Gastrocnemius medialis (tissue), 4 donors: ENCODE data around the gene KCTD16.

Source experiments
- POLR2A ChIP-seq, 2 donors: fragments of 450-650 bp; IDR thresholded peaks; one replicate each; pipeline ENCODE4 v1.6.1; 2017; ENCODE audit warnings: antibody characterized with exemption in 2 of 2, mild to moderate bottlenecking in 2 of 2, moderate library complexity in 2 of 2
- TF ChIP-seq, protein P1 (sequence below), 5 experiments: fragments of 450-650 bp in 3 of 5; fragments of 200-600 bp in 2 of 5; sonication (generic) in 2 of 5; IDR thresholded peaks in 4 of 5; conservative IDR thresholded peaks in 1 of 5; 1 replicate in 4 of 5; 2 replicates in 1 of 5; pipeline ENCODE4 v1.5.1; 2016 to 2019; ENCODE audit warnings: antibody characterized with exemption in 5 of 5, mild to moderate bottlenecking in 3 of 5, moderate library complexity in 3 of 5

DNA sequence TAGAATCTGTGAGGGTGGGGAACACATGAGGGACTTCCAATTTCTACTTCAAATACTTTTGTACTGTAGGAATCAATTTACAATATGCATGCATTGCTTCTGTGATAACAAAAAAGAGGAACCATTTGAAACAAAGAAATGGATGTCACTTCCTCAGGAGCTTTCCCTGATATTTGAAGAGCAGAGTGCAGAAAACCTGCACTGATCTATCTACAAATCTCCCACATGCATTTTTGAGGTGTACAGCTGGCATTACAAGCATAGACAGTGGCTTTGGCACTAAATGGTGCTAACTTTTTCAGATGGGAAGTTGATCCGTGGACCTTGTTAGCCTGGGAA, 27.9 kb upstream of the KCTD16 start:
- no peak for TF ChIP-seq POLR2A (IDR thresholded peaks at IDR 0.05)
- TF ChIP-seq, protein P1, sequence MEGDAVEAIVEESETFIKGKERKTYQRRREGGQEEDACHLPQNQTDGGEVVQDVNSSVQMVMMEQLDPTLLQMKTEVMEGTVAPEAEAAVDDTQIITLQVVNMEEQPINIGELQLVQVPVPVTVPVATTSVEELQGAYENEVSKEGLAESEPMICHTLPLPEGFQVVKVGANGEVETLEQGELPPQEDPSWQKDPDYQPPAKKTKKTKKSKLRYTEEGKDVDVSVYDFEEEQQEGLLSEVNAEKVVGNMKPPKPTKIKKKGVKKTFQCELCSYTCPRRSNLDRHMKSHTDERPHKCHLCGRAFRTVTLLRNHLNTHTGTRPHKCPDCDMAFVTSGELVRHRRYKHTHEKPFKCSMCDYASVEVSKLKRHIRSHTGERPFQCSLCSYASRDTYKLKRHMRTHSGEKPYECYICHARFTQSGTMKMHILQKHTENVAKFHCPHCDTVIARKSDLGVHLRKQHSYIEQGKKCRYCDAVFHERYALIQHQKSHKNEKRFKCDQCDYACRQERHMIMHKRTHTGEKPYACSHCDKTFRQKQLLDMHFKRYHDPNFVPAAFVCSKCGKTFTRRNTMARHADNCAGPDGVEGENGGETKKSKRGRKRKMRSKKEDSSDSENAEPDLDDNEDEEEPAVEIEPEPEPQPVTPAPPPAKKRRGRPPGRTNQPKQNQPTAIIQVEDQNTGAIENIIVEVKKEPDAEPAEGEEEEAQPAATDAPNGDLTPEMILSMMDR (IDR thresholded peaks at IDR 0.05 in 4 of 5, conservative IDR thresholded peaks at IDR 0.05 in 1 of 5) = no peak
